HCT116 (cell line): Measurements from ENCODE around the gene RPL7L1. TPM values are rescaled to one million over a fixed set of nuclear protein-coding genes. Genes with fewer than 3 reads are reported as not detected.

Experiments
- ATAC-seq: fragments of 200-7000 bp; cut with Tn5 transposase; 2 replicates; pipeline ENCODE4 v1.9.1; 2020; ENCODE audit warnings: mild to moderate bottlenecking, moderate library complexity
- BruUV-seq: library from RNA; stranded (reverse); fragments of 400-500 nt; replicated peaks from 2 replicates; lab custom pipeline; 2021; lab: Mats Ljungman, UMichigan
- CTCF ChIA-PET: fragments of 300-600 bp; sonication (Branson Sonifier 250); formaldehyde crosslinking; loops from one replicate; lab custom pipeline; 2021; ENCODE audit warnings: antibody characterized with exemption; lab: Charles Lee
- POLR2A ChIA-PET: fragments of 300-600, 350-600 bp; sonication (Branson Sonifier 250); formaldehyde crosslinking; loops from one replicate; lab custom pipeline; 2021; ENCODE audit warnings: antibody characterized with exemption; lab: Charles Lee
- RAD21 ChIA-PET, 2 experiments: fragments of 300-600 bp; sonication (Branson Sonifier 250); formaldehyde crosslinking; loops; one replicate each; lab custom pipeline; 2023; ENCODE audit warnings: low total read pairs in 2 of 2; ENCODE audit not compliant: uncharacterized antibody in 2 of 2, unreplicated experiment in 2 of 2, low non-redundant PET in 1 of 2; lab: Charles Lee
- DNase-seq: peaks from one replicate; pipeline ENCODE4 v3.0.0-alpha.2; 2010; ENCODE audit warnings: low read depth, low spot score
- H2AFZ ChIP-seq: fragments of 200-600 bp; shearing (Covaris generic), sonication (generic); 2 replicates; pipeline ENCODE4 v1.6.1; 2017; ENCODE audit warnings: low read depth, mixed run types, mixed read lengths, antibody characterized with exemption, low read length; ENCODE audit not compliant: poor library complexity, severe bottlenecking
- H3K27ac ChIP-seq: 2 replicates; pipeline ENCODE4 v1.5.1; 2012; ENCODE audit warnings: low read depth, low read length
- H3K27me3 ChIP-seq: fragments of 200-600 bp; sonication (generic); 2 replicates; pipeline ENCODE4 v1.6.1; 2016; ENCODE audit warnings: mixed run types, low read length, mixed read lengths; ENCODE audit not compliant: insufficient read depth
- H3K36me3 ChIP-seq, 2 experiments: fragments of 200-500 bp in 1 of 2; fragments of 200-600 bp in 1 of 2; sonication (Bioruptor generic) in 1 of 2; sonication (generic) in 1 of 2; 2 replicates each; pipeline versions ENCODE4 v1.5.1 to v1.6.1; 2014 to 2016; ENCODE audit warnings: low read length in 2 of 2, inconsistent platforms in 1 of 2, mixed read lengths in 1 of 2, mixed run types in 1 of 2; ENCODE audit not compliant: insufficient read depth in 2 of 2, control insufficient read depth in 1 of 2
- H3K4me1 ChIP-seq, 2 experiments: fragments of 200-600 bp in 1 of 2; sonication (generic) in 1 of 2; 2 replicates each; pipeline versions ENCODE4 v1.5.1 to v1.6.1; 2012 to 2017; ENCODE audit warnings: low read length in 2 of 2, inconsistent platforms in 1 of 2, mild to moderate bottlenecking in 1 of 2, mixed read lengths in 1 of 2, mixed run types in 1 of 2, moderate library complexity in 1 of 2; ENCODE audit not compliant: insufficient read depth in 2 of 2, control insufficient read depth in 1 of 2
- H3K4me2 ChIP-seq: fragments of 200-600 bp; sonication (generic); 2 replicates; pipeline ENCODE4 v1.6.1; 2017; ENCODE audit warnings: mixed run types, low read length, mixed read lengths
- H3K4me3 ChIP-seq, 2 experiments: fragments of 200-600 bp in 1 of 2; sonication (generic) in 1 of 2; replicated peaks in 1 of 2; 2 replicates each; pipeline ENCODE4 v1.5.1; 2011 to 2016; ENCODE audit warnings: low read length in 2 of 2, control low read depth in 1 of 2, low read depth in 1 of 2, mild to moderate bottlenecking in 1 of 2, mixed read lengths in 1 of 2, mixed run types in 1 of 2
- H3K79me2 ChIP-seq: fragments of 200-600 bp; sonication (generic); 2 replicates; pipeline ENCODE4 v1.6.1; 2017; ENCODE audit warnings: mild to moderate bottlenecking, mixed run types, low read length, moderate library complexity, mixed read lengths; ENCODE audit not compliant: insufficient read depth
- H3K9ac ChIP-seq: fragments of 200-600 bp; sonication (generic); 2 replicates; pipeline ENCODE4 v1.6.1; 2016; ENCODE audit warnings: low read length, mixed read lengths
- H3K9me2 ChIP-seq: fragments of 200-600 bp; sonication (generic), shearing (Covaris generic); 2 replicates; pipeline ENCODE4 v1.6.1; 2017; ENCODE audit warnings: mixed run types, mild to moderate bottlenecking, moderate library complexity; ENCODE audit not compliant: insufficient read depth
- H3K9me3 ChIP-seq, 2 experiments: fragments of 200-500 bp in 1 of 2; fragments of 200-600 bp in 1 of 2; sonication (Bioruptor generic) in 1 of 2; sonication (generic) in 1 of 2; 2 replicates each; pipeline ENCODE4 v1.6.1; 2014 to 2017; ENCODE audit warnings: low read length in 2 of 2, mixed read lengths in 2 of 2, inconsistent platforms in 1 of 2, low read depth in 1 of 2, mild to moderate bottlenecking in 1 of 2, mixed run types in 1 of 2, moderate library complexity in 1 of 2; ENCODE audit not compliant: control insufficient read depth in 1 of 2, insufficient read depth in 1 of 2
- H4K20me1 ChIP-seq: fragments of 200-600 bp; sonication (generic), shearing (Covaris generic); 2 replicates; pipeline ENCODE4 v1.6.1; 2017; ENCODE audit warnings: mixed run types, mild to moderate bottlenecking, moderate library complexity; ENCODE audit not compliant: insufficient read depth
- CEBPB ChIP-seq: IDR thresholded peaks from 2 replicates; pipeline ENCODE4 v1.6.1; 2012; ENCODE audit warnings: low read depth
- CTCF ChIP-seq, 3 experiments: fragments of 200-600 bp in 1 of 3; sonication (generic) in 1 of 3; IDR thresholded peaks in 2 of 3; conservative IDR thresholded peaks in 1 of 3; 2 replicates each; pipeline ENCODE4 v1.5.1; 2012 to 2017; ENCODE audit warnings: low read depth in 2 of 3, low read length in 2 of 3, antibody characterized with exemption in 1 of 3, borderline replicate concordance in 1 of 3, control low read depth in 1 of 3, mild to moderate bottlenecking in 1 of 3, mixed read lengths in 1 of 3, mixed run types in 1 of 3, moderate library complexity in 1 of 3; ENCODE audit not compliant: insufficient read depth in 1 of 3
- FOSL1 ChIP-seq: IDR thresholded peaks from 2 replicates; pipeline ENCODE4 v1.6.1; 2012; ENCODE audit warnings: low read depth
- POLR2A ChIP-seq: IDR thresholded peaks from 2 replicates; pipeline ENCODE4 v1.7.0; 2011; ENCODE audit warnings: borderline replicate concordance; ENCODE audit not compliant: insufficient read depth, insufficient read length; ENCODE audit errors: extremely low read depth
- SP1 ChIP-seq: IDR thresholded peaks from 2 replicates; pipeline ENCODE4 v1.6.1; 2012; ENCODE audit warnings: low read depth
- TCF7L2 ChIP-seq: IDR thresholded peaks from 2 replicates; pipeline ENCODE4 v1.7.0; 2011; ENCODE audit warnings: borderline replicate concordance, inconsistent platforms; ENCODE audit not compliant: insufficient read depth, insufficient read length; ENCODE audit errors: extremely low read depth
- ZFX ChIP-seq: fragments of 450-650 bp; IDR thresholded peaks from 2 replicates; pipeline ENCODE4 v1.6.1; 2017
- intact Hi-C: fragments of 100-400 bp; cut with micrococcal nuclease; formaldehyde crosslinking; loops from 2 replicates; pipeline ENCODE4 v1.10.0; 2022
- total RNA-seq: library from RNA; stranded (reverse); gene quantifications from one replicate; pipeline ENCODE4 v1.2.1, GENCODE V29; 2021; ENCODE audit not compliant: unreplicated experiment
- TF ChIP-seq, protein P1 (sequence below): IDR thresholded peaks from 2 replicates; pipeline ENCODE4 v1.6.1; 2011; ENCODE audit warnings: mild to moderate bottlenecking, low read length, moderate library complexity; ENCODE audit not compliant: insufficient replicate concordance; ENCODE audit errors: extremely low read depth

RPL7L1 gene
- total RNA-seq, 1 experiment from 2014 or later: 125 TPM

GRCh38 chr6:42831237-42831636 lies 48.2 kb upstream of the RPL7L1 start:
- H3K79me2 ChIP-seq: no peaks in the 10 kb centered on the region
- BruUV-seq: no TSS peak
- H3K4me3 ChIP-seq: no peak overlapping the region
- no peaks in the 10 kb centered on the region for H3K27me3 ChIP-seq
- POLR2A ChIA-PET: no interaction called here
- DNase-seq: no peak
- no peak overlapping the region for H2AFZ ChIP-seq
- H3K9me2 ChIP-seq: no peaks in the 10 kb centered on the region
- intact Hi-C loops: no loop called here
- CTCF ChIA-PET: no interaction called here
- no peak overlapping the region for H3K4me2 ChIP-seq
- H3K4me1 ChIP-seq: no peaks in the 10 kb centered on the region
- H3K9me3 ChIP-seq: no peaks in the 10 kb centered on the region
- RAD21 ChIA-PET: no interaction called here
- no peak overlapping the region for H3K27ac ChIP-seq
- H3K9ac ChIP-seq: no peak overlapping the region
- ATAC-seq: no peak
- H3K36me3 ChIP-seq: peaks cover 8 to 13% of the 10 kb centered on the region in 2 experiments; a peak in 3 of 4 replicates
- H4K20me1 ChIP-seq: no peaks in the 10 kb centered on the region
- TF ChIP-seq CEBPB (no peak), POLR2A (no peak), TCF7L2 (no peak), FOSL1 (no peak), CTCF (IDR thresholded peaks at IDR 0.05 in 2 of 3, conservative IDR thresholded peaks at IDR 0.05 in 1 of 3; ENCODE audit: borderline replicate concordance in 1 of 3, insufficient read depth in 1 of 3, low read depth in 2 of 3, low read length in 2 of 3) (no peak), SP1 (no peak), ZFX (no peak)
- TF ChIP-seq, protein P1, sequence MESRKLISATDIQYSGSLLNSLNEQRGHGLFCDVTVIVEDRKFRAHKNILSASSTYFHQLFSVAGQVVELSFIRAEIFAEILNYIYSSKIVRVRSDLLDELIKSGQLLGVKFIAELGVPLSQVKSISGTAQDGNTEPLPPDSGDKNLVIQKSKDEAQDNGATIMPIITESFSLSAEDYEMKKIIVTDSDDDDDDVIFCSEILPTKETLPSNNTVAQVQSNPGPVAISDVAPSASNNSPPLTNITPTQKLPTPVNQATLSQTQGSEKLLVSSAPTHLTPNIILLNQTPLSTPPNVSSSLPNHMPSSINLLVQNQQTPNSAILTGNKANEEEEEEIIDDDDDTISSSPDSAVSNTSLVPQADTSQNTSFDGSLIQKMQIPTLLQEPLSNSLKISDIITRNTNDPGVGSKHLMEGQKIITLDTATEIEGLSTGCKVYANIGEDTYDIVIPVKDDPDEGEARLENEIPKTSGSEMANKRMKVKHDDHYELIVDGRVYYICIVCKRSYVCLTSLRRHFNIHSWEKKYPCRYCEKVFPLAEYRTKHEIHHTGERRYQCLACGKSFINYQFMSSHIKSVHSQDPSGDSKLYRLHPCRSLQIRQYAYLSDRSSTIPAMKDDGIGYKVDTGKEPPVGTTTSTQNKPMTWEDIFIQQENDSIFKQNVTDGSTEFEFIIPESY: no peak
